Chondrocyte (in vitro differentiated cells): Measurements from ENCODE around the gene HAUS5. TPM values are rescaled to one million over a fixed set of nuclear protein-coding genes. Genes with fewer than 3 reads are reported as not detected.
A peak's percentile ranks its signal among the peaks of the same experiment; 100 is the strongest.
"Not testable (repeated sequence)": the region's sequence is repeated elsewhere in the genome, so short reads cannot be mapped to it uniquely, and the experiment has no call there.

ENCODE experiments used
- DNase-seq: peaks from one replicate; pipeline ENCODE4 v3.0.0; 2021; ENCODE audit warnings: mixed read lengths, low spot score
- H3K27ac Mint-ChIP-seq: one replicate; pipeline ENCODE4 v1.8.0; 2021; ENCODE audit warnings: mild to moderate bottlenecking, moderate library complexity, mixed read lengths; ENCODE audit not compliant: unreplicated experiment
- H3K27me3 Mint-ChIP-seq: 2 replicates; pipeline ENCODE4 v1.8.0; 2021; ENCODE audit warnings: low read depth, mixed read lengths
- H3K36me3 Mint-ChIP-seq: 2 replicates; pipeline ENCODE4 v1.8.0; 2021; ENCODE audit warnings: low read depth, mixed read lengths
- H3K4me1 Mint-ChIP-seq: 2 replicates; pipeline ENCODE4 v1.8.0; 2021; ENCODE audit warnings: low read depth, mild to moderate bottlenecking, mixed read lengths
- H3K4me3 Mint-ChIP-seq: one replicate; pipeline ENCODE4 v1.8.0; 2021; ENCODE audit warnings: mild to moderate bottlenecking, moderate library complexity, mixed read lengths; ENCODE audit not compliant: unreplicated experiment
- H3K9me3 Mint-ChIP-seq: 2 replicates; pipeline ENCODE4 v1.8.0; 2021; ENCODE audit warnings: low read depth, mixed read lengths
- CTCF ChIP-seq: fragments of 200-600 bp; sonication (generic); IDR thresholded peaks from 2 replicates; pipeline ENCODE4 v1.5.0; 2021; ENCODE audit warnings: antibody characterized with exemption, mild to moderate bottlenecking, moderate library complexity
- total RNA-seq: library from RNA; stranded (reverse); gene quantifications from 3 replicates; pipeline ENCODE4 v1.2.1, GENCODE V29; 2021

HAUS5 gene
- total RNA-seq, 1 donor from 2014 or later = 8.4 TPM

GRCh38 chr19:35645680-35646511 is 33.4 kb downstream of the HAUS5 start:
- Mint-ChIP-seq H3K9me3 (no peaks in the 10 kb centered on the region), H3K4me3 (no peak overlapping the region)

DNA sequence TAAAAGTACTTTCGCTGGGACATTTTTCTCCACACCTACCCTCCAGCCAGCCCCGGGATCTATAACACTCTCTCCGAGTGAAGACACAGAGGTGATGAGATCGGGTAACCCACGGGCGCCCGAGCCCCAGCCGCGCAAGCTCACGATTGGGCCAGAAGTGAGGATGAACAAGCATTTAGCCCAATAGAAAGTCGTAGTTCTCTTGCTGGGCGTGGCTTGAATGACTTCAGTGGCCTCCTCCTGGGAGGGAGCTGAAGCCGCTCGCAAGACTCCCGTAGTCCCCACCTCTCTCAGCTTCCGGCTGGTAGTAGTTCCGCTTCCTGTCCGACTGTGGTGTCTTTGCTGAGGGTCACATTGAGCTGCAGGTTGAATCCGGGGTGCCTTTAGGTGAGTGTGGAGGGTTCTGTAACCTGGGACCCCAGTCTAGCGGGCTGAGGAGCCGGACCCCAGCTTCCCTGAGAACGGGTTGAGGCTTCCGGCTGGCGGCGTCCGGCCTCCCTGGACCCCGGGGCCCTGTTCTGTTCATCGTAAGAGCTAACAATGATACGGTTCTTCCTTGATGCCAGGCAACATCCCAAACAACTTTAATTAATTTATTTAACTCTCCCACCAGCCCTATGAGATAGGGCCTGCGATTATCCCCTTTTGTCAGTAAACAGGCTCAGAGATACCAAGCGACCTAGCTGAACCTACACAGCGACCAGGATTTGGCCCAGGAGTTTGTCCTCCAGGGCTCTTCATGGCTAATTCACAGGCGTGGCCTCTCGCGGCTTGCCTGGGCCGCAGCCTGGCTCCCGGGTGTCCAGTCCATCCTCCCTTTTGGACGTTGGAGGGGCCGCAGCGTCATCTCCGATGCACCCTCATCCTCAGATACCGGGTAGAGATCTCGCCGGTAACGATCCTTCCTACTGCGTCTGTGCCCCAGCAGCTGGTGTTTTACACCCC is 35.8 kb downstream of the HAUS5 start, which contains the start of gene COX6B1:
Gene COX6B1, plus strand, starts transcription at position 307 of the 945 bp plus-strand sequence. CDS start 2,921 bp downstream, outside the sequence.
- Mint-ChIP-seq H3K27me3 (no peaks in the 10 kb centered on the region), H3K27ac (peak within 1 kb of the TSS; percentile 97), H3K4me3 (peak within 1 kb of the TSS; percentile 83), H3K36me3 (peaks cover 8% of the 10 kb centered on the region), H3K9me3 (no peaks in the 10 kb centered on the region), H3K4me1 (peaks cover 27% of the 10 kb centered on the region)
- TF ChIP-seq CTCF = no peak
- DNase-seq = no peak

More at GRCh38 chr19:35645680-35646511, 33.4 kb downstream of the HAUS5 start:
- no peaks in the 10 kb centered on the region for H3K27me3 Mint-ChIP-seq
- no peak for DNase-seq
- no peaks in the 10 kb centered on the region for H3K36me3 Mint-ChIP-seq
- TF ChIP-seq CTCF = no peak
- peaks cover 25% of the 10 kb centered on the region for H3K4me1 Mint-ChIP-seq
- H3K27ac Mint-ChIP-seq = no peak overlapping the region

GRCh38 chr19:35650581-35650980 is 38.0 kb downstream of the HAUS5 start:
- Mint-ChIP-seq H3K4me3 (no peak overlapping the region), H3K36me3 (peaks cover 15% of the 10 kb centered on the region), H3K27me3 (no peaks in the 10 kb centered on the region), H3K27ac (no peak overlapping the region), H3K9me3 (no peaks in the 10 kb centered on the region), H3K4me1 (peaks cover 14% of the 10 kb centered on the region)
- TF ChIP-seq CTCF = no peak
- DNase-seq = no peak

DNA sequence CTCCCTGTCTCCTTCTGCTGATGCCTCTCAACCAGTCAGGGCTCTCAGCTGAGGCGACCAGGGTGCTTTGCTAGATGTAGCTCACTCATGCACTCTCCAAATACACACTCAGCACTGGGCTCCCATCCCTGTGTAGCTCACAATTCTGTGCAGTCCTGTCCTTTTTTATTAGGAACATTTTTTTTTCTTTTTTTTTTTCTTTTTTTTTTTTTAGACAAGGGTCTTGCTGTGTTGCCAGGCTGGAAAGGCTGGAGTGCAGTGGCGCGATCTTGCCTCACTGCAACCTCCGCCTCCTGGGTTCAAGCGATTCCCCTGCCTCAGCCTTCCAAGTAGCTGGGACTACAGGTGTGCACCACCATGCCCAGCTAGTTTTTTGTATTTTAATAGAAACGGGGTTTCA is 42.3 kb downstream of the HAUS5 start:
- not testable (repeated sequence) for H3K4me1 Mint-ChIP-seq, H3K27me3 Mint-ChIP-seq, DNase-seq, H3K9me3 Mint-ChIP-seq, H3K4me3 Mint-ChIP-seq, H3K27ac Mint-ChIP-seq
- peaks cover 31% of the 10 kb centered on the region for H3K36me3 Mint-ChIP-seq

DNA sequence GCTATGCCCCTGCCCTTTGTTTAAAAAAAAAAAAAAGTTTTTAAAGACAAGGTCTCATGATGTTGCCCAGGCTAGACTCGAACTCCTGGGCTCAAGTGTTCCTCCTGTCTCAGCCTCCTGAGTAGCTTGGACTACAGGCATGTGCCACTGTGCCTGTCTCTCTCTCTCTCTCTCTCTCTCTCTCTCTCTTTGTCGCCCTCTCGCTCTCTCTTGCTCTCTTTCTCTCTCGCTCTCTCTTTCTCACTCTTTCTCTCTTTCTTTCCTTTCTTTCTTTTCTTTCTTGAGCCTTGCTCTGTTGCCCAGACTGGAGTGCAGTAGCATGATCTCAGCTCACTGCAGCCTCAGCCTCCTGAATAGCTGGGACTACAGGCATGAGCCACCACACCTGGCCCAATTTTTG is 43.1 kb downstream of the HAUS5 start:
- Mint-ChIP-seq H3K9me3 (no peaks in the 10 kb centered on the region), H3K36me3 (peaks cover 32% of the 10 kb centered on the region), H3K4me3 (no peak overlapping the region), H3K27ac (no peak overlapping the region), H3K27me3 (no peaks in the 10 kb centered on the region), H3K4me1 (peaks cover 3% of the 10 kb centered on the region)
- no peak for TF ChIP-seq CTCF
- no peak for DNase-seq
